Epithelial cell of proximal tubule (primary cell): ENCODE results near the gene ST7L. TPM values are rescaled to one million over a fixed set of nuclear protein-coding genes. Genes with fewer than 3 reads are reported as not detected.
A peak's percentile ranks its signal among the peaks of the same experiment; 100 is the strongest.

Source experiments
- DNase-seq: peaks from one replicate; pipeline ENCODE4 v3.0.0-alpha.2; 2011; ENCODE audit warnings: low read depth
- H3K4me3 ChIP-seq: 2 replicates; pipeline ENCODE4 v1.5.1; 2011; ENCODE audit warnings: low read depth, mild to moderate bottlenecking, low read length
- CTCF ChIP-seq: conservative IDR thresholded peaks from 2 replicates; pipeline ENCODE4 v1.5.1; 2012; ENCODE audit warnings: low read depth, mild to moderate bottlenecking, low read length
- total RNA-seq: library from RNA; depleted of rRNA; stranded (reverse); fragments of >200 nt; gene quantifications from 2 replicates; pipeline ENCODE4 v1.2.3, GENCODE V29; 2015

ST7L gene
- total RNA-seq, 1 donor from 2014 or later: 7.4 TPM

DNA sequence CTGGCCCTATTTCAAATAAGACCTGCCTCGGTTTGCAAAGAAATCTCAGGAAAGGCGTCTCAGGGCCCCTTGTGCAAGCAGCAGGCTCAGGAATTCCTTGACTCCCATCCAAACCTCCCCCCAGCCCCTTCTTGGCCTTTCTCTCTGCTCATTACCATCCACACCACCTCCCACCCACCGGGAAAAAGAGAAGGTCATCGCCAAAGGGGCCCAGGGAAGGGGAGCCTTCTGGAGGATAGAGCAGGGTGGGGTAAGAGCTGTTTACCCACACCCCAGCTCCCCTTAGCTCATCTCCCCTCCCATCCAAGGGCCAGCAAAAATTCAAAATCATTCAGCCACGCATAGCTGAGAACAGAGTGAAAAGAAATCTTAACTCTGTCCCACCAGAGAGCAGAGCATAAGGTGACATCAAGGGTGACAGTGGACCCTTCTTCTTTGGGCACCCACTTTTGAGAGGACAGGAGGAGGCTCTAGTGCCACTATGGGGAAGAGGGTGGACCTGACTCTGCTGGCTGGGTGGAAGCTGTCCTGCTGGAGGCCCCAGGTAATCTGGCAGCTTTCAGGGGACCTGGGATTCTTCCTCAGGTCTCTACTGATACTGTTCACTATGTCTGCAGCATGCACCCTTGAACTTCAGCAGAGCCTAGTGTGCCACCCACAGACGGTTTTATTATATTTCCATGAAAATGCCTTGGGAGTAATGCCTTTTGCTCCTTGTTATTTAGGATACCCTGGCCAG is 114.1 kb downstream of the ST7L start:
- no peak for TF ChIP-seq CTCF
- no peak for DNase-seq
- H3K4me3 ChIP-seq: no peak overlapping the region

DNA sequence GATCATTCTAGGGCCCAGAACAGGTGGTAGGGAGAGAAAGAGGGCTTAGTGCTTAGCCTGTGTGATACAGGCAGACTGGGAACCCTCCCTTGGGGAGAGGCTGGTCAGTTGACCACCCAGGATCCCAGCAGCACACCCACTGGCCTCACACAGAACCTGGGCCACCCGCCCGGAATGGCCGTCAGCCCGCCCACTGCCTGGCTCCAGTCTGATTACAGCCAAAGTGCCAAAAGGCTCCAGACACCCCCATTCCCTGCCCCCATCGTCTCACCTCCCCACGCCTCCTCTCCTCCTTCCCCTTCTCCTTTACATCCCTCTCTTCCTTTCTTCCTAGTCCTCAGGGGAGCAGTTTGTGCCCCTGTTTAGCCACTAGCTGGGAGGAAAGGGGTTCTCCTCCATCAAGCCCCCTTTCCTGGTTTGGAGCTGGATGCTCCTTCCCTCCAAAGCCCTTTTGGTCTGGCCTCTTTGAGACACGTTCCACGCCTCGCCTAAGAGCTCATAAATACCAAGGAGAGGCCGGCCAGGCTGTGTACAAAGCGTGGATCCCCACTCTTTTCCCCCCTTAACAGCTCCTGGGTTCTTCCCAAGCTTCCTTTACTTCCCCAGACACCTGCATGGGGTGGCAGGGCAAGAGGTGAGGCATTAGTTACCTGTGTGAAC is 114.8 kb downstream of the ST7L start:
- no peak overlapping the region for H3K4me3 ChIP-seq
- no peak for TF ChIP-seq CTCF
- no peak for DNase-seq

GRCh38 chr1:112502826-112503225 is 116.1 kb downstream of the ST7L start:
- H3K4me3 ChIP-seq: no peak overlapping the region
- no peak for DNase-seq
- TF ChIP-seq CTCF: no peak

DNA sequence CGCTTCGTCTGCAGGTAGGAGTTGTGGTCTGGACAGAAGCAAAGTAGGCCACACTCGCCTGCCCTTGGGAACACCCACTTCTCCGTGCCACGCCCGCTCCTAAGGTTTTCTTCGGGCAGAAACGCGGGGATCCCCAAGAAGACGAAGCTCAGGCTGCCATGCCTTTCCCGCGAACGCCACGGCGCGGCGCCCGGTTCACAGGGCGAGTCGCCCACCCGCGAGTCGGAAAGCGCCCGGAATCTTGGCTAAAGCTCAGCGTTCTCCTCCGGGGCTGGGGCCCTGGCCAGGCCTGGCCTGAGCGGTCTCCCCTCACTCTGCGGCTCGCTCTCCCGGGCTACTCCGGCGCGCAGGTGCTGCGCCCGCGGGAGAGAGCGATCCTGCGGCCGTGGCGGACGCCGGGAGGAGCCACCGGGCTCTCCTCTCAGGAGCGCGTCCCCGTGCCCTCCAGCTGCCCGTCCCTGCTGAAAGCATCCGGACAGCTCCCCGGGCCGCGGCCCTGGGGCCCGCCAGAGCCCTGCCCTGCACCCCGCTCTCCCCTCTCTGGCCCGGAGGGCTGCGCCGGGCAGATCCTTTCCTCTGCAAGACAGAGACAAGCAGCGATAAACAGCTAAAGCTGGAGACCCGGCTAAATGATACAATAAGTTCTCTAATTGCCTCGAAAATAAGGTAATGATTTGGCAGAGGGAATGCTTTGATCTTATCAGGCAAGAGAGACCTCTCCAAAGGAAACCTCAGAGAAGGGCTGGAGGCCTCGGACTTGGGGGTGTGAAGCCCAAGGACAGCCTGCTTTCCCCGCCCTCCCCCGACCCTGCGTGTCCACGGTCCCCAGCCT is 116.9 kb downstream of the ST7L start:
- DNase-seq: no peak
- H3K4me3 ChIP-seq: peak overlapping the region; percentile 68
- TF ChIP-seq CTCF: peak; percentile 75

DNA sequence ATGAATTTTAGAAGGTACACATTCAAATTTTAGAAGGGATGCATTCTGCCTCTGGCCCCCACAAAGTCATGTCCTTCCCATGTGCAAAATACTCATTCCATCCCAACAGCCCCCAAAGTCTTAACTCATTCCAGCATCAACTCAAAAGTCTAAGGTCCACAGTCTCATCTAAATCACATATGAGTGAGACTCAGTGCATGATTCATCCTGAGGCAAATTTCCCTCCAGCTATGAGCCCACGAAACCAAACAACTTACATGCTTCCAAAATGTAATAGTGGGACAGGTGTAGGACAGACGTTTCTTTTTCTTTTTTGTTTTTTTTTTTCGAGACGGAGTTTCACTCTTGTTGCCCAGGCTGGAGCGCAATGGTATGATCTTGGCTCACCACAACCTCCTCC is 122.7 kb downstream of the ST7L start:
- DNase-seq: no peak
- H3K4me3 ChIP-seq: no peak overlapping the region
- TF ChIP-seq CTCF: no peak

GRCh38 chr1:112493351-112493750 is 125.6 kb downstream of the ST7L start:
- DNase-seq: no peak
- no peak for TF ChIP-seq CTCF

More at GRCh38 chr1:112493351-112493750, 125.6 kb downstream of the ST7L start:
- H3K4me3 ChIP-seq: no peak overlapping the region
